ENCODE data around the gene CDHR3.
"Not testable (repeated sequence)": the region's sequence is repeated elsewhere in the genome, so short reads cannot be mapped to it uniquely, and the experiment has no call there.

The CDHR3 gene

GRCh38 chr7:105963038-105963667, at the start of gene CDHR3:
Gene CDHR3 (plus strand): TSS chr7:105963264. CDS start chr7:105963319, 55 bp downstream.
- no peak for DNase-seq

GRCh38 chr7:105913947-105914346, 49.1 kb upstream of the CDHR3 start:
- no peak for DNase-seq

- no peak for DNase-seq
Observed at GRCh38 chr7:105916603-105917002, 46.5 kb upstream of the CDHR3 start.

- DNase-seq: no peak
Observed at GRCh38 chr7:105917659-105918058, 45.4 kb upstream of the CDHR3 start.

DNA sequence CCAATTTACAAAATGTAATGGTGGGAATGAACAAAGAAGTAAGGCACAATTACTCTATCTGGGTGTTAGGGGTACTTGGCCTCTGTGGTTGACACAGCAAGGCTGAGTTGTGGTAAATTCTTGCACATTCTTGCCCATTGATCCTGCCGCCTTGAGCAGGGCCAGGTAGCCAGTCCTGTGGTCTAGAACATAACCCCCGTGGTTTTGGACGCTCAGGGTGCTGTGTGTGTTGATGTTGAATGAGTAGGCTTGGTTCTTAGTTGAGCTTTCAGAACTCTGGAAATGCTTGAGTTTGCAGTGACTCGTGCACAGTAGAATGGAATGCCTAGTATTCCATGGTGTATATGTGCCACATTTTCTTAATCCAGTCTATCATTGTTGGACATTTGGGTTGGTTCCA, 42.3 kb upstream of the CDHR3 start:
- DNase-seq: no peak

DNA sequence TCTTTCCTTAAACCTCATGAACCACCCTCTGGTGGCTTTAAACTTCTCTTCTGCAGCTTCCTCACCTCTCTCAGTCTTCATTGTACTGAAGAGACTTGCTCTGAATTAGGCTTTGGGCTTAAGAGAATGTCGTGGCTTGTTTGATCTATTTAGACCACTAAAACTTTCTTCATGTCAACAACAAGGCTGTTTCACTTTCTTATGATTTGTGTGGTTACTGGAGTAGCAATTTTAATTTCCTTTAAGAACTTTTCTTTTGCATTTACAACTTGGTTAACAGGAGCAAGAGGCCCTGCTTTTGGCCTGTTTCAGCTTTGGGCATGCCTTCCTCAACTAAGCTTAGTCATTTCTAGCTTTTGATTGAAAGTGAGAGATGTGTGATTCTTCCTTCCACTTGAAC, 38.1 kb upstream of the CDHR3 start:
- no peak for DNase-seq

DNA sequence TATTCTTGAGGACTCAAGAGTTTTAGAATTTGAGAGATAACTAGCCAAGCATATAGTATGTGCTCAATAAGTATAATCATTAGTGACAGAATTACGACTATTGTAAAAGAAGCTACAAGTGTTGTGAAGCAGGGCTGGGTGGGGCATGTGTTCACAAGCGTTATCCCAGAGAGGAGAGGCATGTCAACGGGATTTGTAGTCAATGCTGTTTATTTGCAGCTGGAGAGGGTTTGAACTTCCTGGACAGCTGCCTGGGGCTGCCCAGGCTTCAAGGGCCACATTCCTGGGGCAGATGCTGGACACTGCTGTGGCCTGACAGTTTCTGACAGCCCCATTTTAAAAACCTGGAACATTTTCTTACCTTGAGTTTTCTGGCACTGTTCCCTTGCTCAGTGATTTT, 36.9 kb upstream of the CDHR3 start:
- DNase-seq: no peak

GRCh38 chr7:105931179-105931578, 31.9 kb upstream of the CDHR3 start:
- no peak for DNase-seq

- DNase-seq: no peak
Observed at GRCh38 chr7:105932835-105933477, 30.1 kb upstream of the CDHR3 start.

DNA sequence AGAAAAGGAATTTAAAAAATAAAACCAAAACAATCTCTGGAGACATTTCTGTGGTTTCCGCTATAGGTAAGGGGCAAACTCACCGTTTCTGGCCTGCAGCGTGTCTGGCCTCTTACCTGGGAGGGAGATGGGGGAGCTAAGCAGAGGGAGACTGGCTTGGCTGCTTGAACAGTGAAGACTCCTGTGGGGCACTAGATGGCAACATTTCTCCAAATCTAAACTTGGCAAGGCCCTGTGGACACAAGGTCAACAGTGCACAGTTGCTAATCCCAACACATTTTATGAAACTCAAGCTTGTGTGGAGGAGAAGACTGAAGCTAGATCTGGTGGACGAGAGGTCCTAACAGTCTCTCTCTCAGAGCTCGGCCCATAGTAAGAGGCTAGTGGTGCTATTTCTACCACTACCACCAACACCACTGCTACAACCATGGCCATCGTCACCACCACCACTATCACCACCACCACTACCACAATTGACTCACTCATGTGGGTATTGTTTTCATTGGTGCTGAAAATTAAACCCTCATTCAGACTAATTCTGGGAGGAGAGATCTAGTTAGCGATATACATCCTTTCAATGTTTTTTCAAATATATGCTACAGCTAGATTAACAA, 28.4 kb upstream of the CDHR3 start:
- no peak for DNase-seq

GRCh38 chr7:105935250-105935649, 27.8 kb upstream of the CDHR3 start:
- no peak for DNase-seq

GRCh38 chr7:105937411-105937810, 25.7 kb upstream of the CDHR3 start:
- no peak for DNase-seq

DNA sequence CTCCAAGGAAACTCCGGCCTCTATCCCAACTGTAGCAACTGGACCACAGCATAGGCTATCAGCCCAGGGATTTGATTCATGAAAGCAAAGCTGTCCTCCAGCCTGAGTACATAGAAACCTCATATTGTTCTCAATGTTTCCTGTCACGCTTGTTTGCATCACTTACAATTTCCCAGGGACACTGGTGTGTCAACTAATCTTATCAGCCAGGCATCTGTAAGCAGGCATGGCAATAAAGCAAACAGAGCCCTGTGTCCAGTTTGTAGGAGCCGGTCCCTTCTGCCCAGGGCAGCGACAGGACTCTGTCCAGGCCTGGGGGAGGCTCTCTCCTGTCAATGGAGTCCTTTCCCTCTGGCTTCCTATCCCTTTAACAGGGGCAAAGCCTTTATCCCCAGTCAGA, 23.0 kb upstream of the CDHR3 start:
- no peak for DNase-seq

DNA sequence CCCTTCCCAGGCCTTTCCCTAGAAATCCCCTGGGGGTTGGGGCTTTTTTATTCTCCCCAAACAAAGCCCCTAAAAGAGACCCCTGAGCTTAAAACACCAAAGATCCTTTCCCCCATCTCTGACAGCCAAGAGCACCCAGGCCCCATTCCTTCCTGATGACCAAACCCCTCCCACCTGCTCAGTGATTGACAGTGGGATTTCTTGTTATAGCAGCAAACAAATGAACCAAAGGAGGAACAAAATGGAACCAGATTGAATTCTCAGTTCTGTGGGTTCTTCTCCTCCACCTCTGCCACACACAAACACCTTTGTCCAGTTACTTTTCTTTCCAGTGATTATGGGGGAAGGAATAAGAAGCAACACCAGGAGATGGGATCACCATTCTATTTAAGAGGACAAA, 21.5 kb upstream of the CDHR3 start:
- no peak for DNase-seq

GRCh38 chr7:105943486-105943885, 19.6 kb upstream of the CDHR3 start:
- DNase-seq: no peak

DNA sequence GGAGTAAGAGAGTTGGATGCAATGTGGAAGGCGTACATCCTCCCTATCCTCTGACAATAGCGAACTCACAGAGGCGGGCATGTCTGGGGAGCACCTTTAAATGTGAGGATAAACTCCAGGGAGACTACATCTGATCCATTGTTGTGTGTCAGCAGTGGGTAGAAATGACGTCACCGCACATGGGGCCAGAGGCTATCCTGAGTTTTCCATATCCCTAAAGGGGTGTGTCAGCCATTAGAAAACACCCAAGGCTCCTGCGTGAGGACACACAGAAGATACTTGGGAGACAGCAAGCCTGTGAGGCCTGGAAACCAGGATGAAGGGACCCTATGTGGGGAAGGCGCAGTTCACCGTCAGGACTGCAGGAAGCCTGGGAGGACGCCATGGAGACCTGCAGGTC, 17.2 kb upstream of the CDHR3 start:
- DNase-seq: no peak

DNA sequence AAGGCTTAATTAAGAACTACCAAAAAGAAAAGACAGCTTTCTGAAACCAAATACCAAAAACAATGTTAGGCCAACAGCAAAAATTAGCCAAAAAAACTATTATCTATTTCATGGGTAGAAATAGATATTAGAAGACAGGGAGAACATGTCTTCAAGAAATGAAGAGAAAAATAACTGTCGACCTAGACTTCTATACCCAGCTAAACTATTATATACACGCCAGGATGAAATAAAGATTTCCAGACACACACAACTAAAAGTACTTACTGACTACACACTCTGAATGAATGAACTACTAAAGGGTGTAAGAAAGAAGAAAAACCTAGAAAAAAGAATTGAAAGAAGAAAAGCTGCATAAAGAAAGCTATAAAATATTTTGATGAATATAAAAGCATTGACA, 11.5 kb upstream of the CDHR3 start:
- DNase-seq: no peak

GRCh38 chr7:105952917-105953595, 10.0 kb upstream of the CDHR3 start:
- DNase-seq: no peak

DNA sequence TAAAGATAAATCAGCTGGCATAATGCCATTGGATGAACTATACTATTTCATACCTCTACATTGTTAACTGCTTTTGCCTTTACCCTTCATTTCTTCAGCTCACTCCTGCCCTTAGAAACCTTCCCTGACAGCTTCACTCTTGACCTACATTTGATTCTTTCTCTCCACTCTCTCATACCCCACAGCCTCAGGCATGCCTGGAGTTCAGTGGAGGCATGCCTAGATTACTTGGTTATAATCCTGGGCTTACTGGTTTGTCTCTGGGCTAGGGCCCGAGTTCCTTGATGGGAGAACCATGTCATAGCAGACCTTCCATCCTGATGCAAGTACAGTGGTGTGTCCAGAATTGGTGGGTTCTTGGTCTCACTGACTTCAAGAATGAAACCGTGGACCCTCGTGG, 8.4 kb upstream of the CDHR3 start:
- DNase-seq: no peak

GRCh38 chr7:105955651-105956466, 7.2 kb upstream of the CDHR3 start:
- not testable (repeated sequence) for DNase-seq

GRCh38 chr7:105958012-105958411, 5.1 kb upstream of the CDHR3 start:
- DNase-seq: no peak

DNA sequence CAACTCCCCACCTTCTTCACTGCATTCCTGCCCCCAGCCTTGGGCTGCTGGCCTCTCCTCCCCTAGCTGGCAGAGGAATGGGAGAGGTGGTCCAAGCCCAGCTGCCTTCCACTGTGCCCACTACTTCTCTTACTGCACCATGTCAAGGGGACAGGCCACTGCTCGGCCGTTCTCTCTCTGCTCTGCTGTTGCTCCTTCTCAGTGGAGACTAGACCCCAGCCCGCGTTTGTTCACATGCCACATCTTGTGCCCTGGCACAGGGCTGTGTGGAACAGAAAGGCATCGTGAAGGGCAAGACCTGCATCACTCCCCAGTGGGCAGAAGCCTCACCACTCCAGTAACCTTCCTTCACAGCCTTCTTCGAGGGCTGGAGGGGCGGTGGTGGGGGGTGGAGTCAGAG, 711 bp upstream of the CDHR3 start:
- DNase-seq: no peak

DNA sequence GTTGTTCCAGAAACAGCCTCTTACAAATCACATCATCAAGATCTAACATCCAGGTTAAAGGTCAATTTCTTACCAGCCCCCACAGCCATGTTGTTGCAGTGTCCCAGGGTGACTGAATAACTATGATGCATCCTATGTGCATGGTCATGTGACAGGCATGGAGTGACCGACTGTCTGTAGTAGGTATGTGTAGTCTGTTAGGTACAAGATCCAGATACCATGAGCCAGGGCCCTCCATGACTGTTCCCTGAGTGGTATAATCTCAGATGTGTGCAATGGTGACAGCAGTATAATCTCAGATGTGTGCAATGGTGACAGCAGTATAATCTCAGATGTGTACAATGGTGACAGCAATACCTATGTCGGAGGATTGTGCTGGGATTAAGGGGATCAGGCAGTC, 8.8 kb downstream of the CDHR3 start:
- no peak for DNase-seq
